Neural progenitor cell (in vitro differentiated cells): ENCODE results near the gene USP34. TPM values are rescaled to one million over a fixed set of nuclear protein-coding genes. Genes with fewer than 3 reads are reported as not detected.

Source experiments
- DNase-seq: peaks from one replicate; pipeline ENCODE4 v3.0.0-alpha.2; 2016; ENCODE audit warnings: low spot score
- H2AFZ ChIP-seq: fragments of 200-600 bp; sonication (generic); replicated peaks from 2 replicates; pipeline ENCODE4 v1.6.1; 2016; ENCODE audit warnings: antibody characterized with exemption
- H3F3A ChIP-seq: fragments of 200-600 bp; sonication (generic); 2 replicates; pipeline ENCODE4 v1.6.1; 2016; ENCODE audit warnings: antibody characterized with exemption, low read depth
- H3K27ac ChIP-seq: fragments of 200-600 bp; sonication (generic); 2 replicates; pipeline ENCODE4 v1.5.1; 2016; ENCODE audit warnings: mild to moderate bottlenecking
- H3K27me3 ChIP-seq: fragments of 200-600 bp; sonication (generic); 2 replicates; pipeline ENCODE4 v1.6.1; 2016; ENCODE audit warnings: mild to moderate bottlenecking, moderate library complexity
- H3K36me3 ChIP-seq: fragments of 200-600 bp; sonication (generic); 2 replicates; pipeline ENCODE4 v1.5.1; 2016
- H3K4me1 ChIP-seq: fragments of 200-600 bp; sonication (generic); 2 replicates; pipeline ENCODE4 v1.6.1; 2016; ENCODE audit warnings: mixed run types
- H3K4me2 ChIP-seq: fragments of 200-600 bp; sonication (generic); 2 replicates; pipeline ENCODE4 v1.6.1; 2016
- H3K4me3 ChIP-seq: fragments of 200-600 bp; sonication (generic); 2 replicates; pipeline ENCODE4 v1.5.1; 2016
- H3K79me2 ChIP-seq: fragments of 200-600 bp; sonication (generic); 2 replicates; pipeline ENCODE4 v1.6.1; 2016; ENCODE audit warnings: low read depth
- H3K9ac ChIP-seq: fragments of 200-600 bp; sonication (generic); 2 replicates; pipeline ENCODE4 v1.6.1; 2016
- H3K9me3 ChIP-seq: fragments of 200-600 bp; sonication (generic); 2 replicates; pipeline ENCODE4 v1.5.1; 2016; ENCODE audit warnings: low read depth
- H4K20me1 ChIP-seq: fragments of 200-600 bp; sonication (generic); 2 replicates; pipeline ENCODE4 v1.6.1; 2016; ENCODE audit warnings: low read depth
- H3K27ac Mint-ChIP-seq: 3 replicates; pipeline ENCODE4 v1.8.0; 2021; ENCODE audit warnings: mixed read lengths
- H3K27me3 Mint-ChIP-seq: 2 replicates; pipeline ENCODE4 v1.8.0; 2022; ENCODE audit warnings: low read depth, mild to moderate bottlenecking, inconsistent platforms, moderate library complexity, mixed read lengths; ENCODE audit not compliant: insufficient read depth
- H3K36me3 Mint-ChIP-seq: 3 replicates; pipeline ENCODE4 v1.8.0; 2021; ENCODE audit warnings: mixed read lengths
- H3K4me1 Mint-ChIP-seq: 3 replicates; pipeline ENCODE4 v1.8.0; 2021; ENCODE audit warnings: mixed read lengths
- H3K4me3 Mint-ChIP-seq: 3 replicates; pipeline ENCODE4 v1.8.0; 2021; ENCODE audit warnings: mild to moderate bottlenecking, moderate library complexity, mixed read lengths
- H3K9me3 Mint-ChIP-seq: 3 replicates; pipeline ENCODE4 v1.8.0; 2020; ENCODE audit warnings: mixed read lengths
- CTCF ChIP-seq: fragments of 200-600 bp; sonication (generic); IDR thresholded peaks from 2 replicates; pipeline ENCODE4 v1.5.1; 2017; ENCODE audit warnings: antibody characterized with exemption, mild to moderate bottlenecking
- EZH2 ChIP-seq: fragments of 200-600 bp; sonication (generic); IDR thresholded peaks from 2 replicates; pipeline ENCODE4 v1.6.1; 2017; ENCODE audit warnings: antibody characterized with exemption, mild to moderate bottlenecking, moderate library complexity
- EZH2phosphoT487 ChIP-seq: fragments of 200-600 bp; sonication (generic); IDR thresholded peaks from 2 replicates; pipeline ENCODE4 v1.6.1; 2017; ENCODE audit warnings: antibody characterized with exemption
- total RNA-seq: library from RNA; depleted of rRNA; stranded (reverse); fragments of >200 nt; gene quantifications from 2 replicates; pipeline ENCODE4 v1.2.3, GENCODE V29; 2015; ENCODE audit warnings: low replicate concordance

The USP34 gene
- total RNA-seq, 1 donor from 2014 or later = 162 TPM

- Mint-ChIP-seq H3K4me1 (no peaks in the 10 kb centered on the region), H3K9me3 (no peaks in the 10 kb centered on the region), H3K27ac (no peak overlapping the region), H3K27me3 (no peaks in the 10 kb centered on the region), H3K36me3 (peaks cover 23% of the 10 kb centered on the region), H3K4me3 (no peak overlapping the region)
- H3K27me3 ChIP-seq = no peaks in the 10 kb centered on the region
- no peak overlapping the region for H3K27ac ChIP-seq
- H4K20me1 ChIP-seq = no peaks in the 10 kb centered on the region
- DNase-seq = no peak
- H3K9me3 ChIP-seq = no peaks in the 10 kb centered on the region
- no peak for TF ChIP-seq CTCF
- TF ChIP-seq EZH2 = no peak
- no peak for TF ChIP-seq EZH2phosphoT487
- H3K36me3 ChIP-seq = peaks cover 6% of the 10 kb centered on the region
- no peak overlapping the region for H3K9ac ChIP-seq
- H3K79me2 ChIP-seq = no peaks in the 10 kb centered on the region
- no peaks in the 10 kb centered on the region for H3K4me1 ChIP-seq
- H2AFZ ChIP-seq = no peak overlapping the region
- H3K4me3 ChIP-seq = no peak overlapping the region
- no peaks in the 10 kb centered on the region for H3F3A ChIP-seq
- no peak overlapping the region for H3K4me2 ChIP-seq
Observed at GRCh38 chr2:61220768-61221167, 250.1 kb downstream of the USP34 start.

- H3F3A ChIP-seq = no peaks in the 10 kb centered on the region
- H3K36me3 Mint-ChIP-seq = peaks cover 25% of the 10 kb centered on the region
- no peaks in the 10 kb centered on the region for H3K4me1 ChIP-seq
- no peaks in the 10 kb centered on the region for H3K4me1 Mint-ChIP-seq
- no peak overlapping the region for H3K4me3 ChIP-seq
- no peak overlapping the region for H2AFZ ChIP-seq
- peaks cover 11% of the 10 kb centered on the region for H3K36me3 ChIP-seq
- no peak overlapping the region for H3K27ac ChIP-seq
- H3K4me2 ChIP-seq = no peak overlapping the region
- H3K9ac ChIP-seq = no peak overlapping the region
- H3K9me3 Mint-ChIP-seq = no peaks in the 10 kb centered on the region
- no peaks in the 10 kb centered on the region for H3K79me2 ChIP-seq
- DNase-seq = no peak
- H3K4me3 Mint-ChIP-seq = no peak overlapping the region
- no peaks in the 10 kb centered on the region for H4K20me1 ChIP-seq
- H3K27ac Mint-ChIP-seq = no peak overlapping the region
- H3K27me3 Mint-ChIP-seq = no peaks in the 10 kb centered on the region
- H3K9me3 ChIP-seq = no peaks in the 10 kb centered on the region
- TF ChIP-seq EZH2phosphoT487 (no peak), CTCF (no peak), EZH2 (no peak)
- no peaks in the 10 kb centered on the region for H3K27me3 ChIP-seq
Observed at GRCh38 chr2:61218817-61219170, 252.1 kb downstream of the USP34 start.

GRCh38 chr2:61218076-61218816 lies 252.6 kb downstream of the USP34 start:
- no peaks in the 10 kb centered on the region for H3K4me1 ChIP-seq
- no peaks in the 10 kb centered on the region for H3K9me3 Mint-ChIP-seq
- H3K9ac ChIP-seq = no peak overlapping the region
- H3K27me3 ChIP-seq = no peaks in the 10 kb centered on the region
- no peak overlapping the region for H3K4me3 Mint-ChIP-seq
- no peaks in the 10 kb centered on the region for H3F3A ChIP-seq
- TF ChIP-seq EZH2 (no peak), EZH2phosphoT487 (no peak)
- DNase-seq = no peak
- no peak overlapping the region for H2AFZ ChIP-seq
- H3K4me2 ChIP-seq = no peak overlapping the region
- H3K36me3 Mint-ChIP-seq = peaks cover 23% of the 10 kb centered on the region
- H3K9me3 ChIP-seq = no peaks in the 10 kb centered on the region
- H3K4me3 ChIP-seq = no peak overlapping the region
- H3K27me3 Mint-ChIP-seq = no peaks in the 10 kb centered on the region
- H3K27ac Mint-ChIP-seq = no peak overlapping the region
- no peaks in the 10 kb centered on the region for H3K79me2 ChIP-seq
- no peak overlapping the region for H3K27ac ChIP-seq
- H3K4me1 Mint-ChIP-seq = no peaks in the 10 kb centered on the region
- H3K36me3 ChIP-seq = peaks cover 15% of the 10 kb centered on the region
- no peaks in the 10 kb centered on the region for H4K20me1 ChIP-seq

GRCh38 chr2:61214171-61214570 lies 256.7 kb downstream of the USP34 start:
- no peaks in the 10 kb centered on the region for H3K4me1 Mint-ChIP-seq
- Histone ChIP-seq H3K4me2 (no peak overlapping the region), H3K79me2 (no peaks in the 10 kb centered on the region), H3K4me1 (no peaks in the 10 kb centered on the region), H3K9me3 (no peaks in the 10 kb centered on the region), H3K27ac (peak overlapping the region; percentile 14), H3K9ac (no peak overlapping the region), H3K4me3 (no peak overlapping the region), H2AFZ (no peak overlapping the region), H3F3A (no peaks in the 10 kb centered on the region), H4K20me1 (no peaks in the 10 kb centered on the region), H3K27me3 (no peaks in the 10 kb centered on the region), H3K36me3 (peaks cover 15% of the 10 kb centered on the region)
- no peak overlapping the region for H3K27ac Mint-ChIP-seq
- TF ChIP-seq EZH2 = no peak
- TF ChIP-seq CTCF = no peak
- H3K27me3 Mint-ChIP-seq = no peaks in the 10 kb centered on the region
- H3K4me3 Mint-ChIP-seq = no peak overlapping the region
- peaks cover 13% of the 10 kb centered on the region for H3K36me3 Mint-ChIP-seq
- H3K9me3 Mint-ChIP-seq = no peaks in the 10 kb centered on the region
- no peak for DNase-seq
